ENCODE measurements around the gene QRICH2.
"Not testable (repeated sequence)": the region's sequence is repeated elsewhere in the genome, so short reads cannot be mapped to it uniquely, and the experiment has no call there.

QRICH2 gene

DNA sequence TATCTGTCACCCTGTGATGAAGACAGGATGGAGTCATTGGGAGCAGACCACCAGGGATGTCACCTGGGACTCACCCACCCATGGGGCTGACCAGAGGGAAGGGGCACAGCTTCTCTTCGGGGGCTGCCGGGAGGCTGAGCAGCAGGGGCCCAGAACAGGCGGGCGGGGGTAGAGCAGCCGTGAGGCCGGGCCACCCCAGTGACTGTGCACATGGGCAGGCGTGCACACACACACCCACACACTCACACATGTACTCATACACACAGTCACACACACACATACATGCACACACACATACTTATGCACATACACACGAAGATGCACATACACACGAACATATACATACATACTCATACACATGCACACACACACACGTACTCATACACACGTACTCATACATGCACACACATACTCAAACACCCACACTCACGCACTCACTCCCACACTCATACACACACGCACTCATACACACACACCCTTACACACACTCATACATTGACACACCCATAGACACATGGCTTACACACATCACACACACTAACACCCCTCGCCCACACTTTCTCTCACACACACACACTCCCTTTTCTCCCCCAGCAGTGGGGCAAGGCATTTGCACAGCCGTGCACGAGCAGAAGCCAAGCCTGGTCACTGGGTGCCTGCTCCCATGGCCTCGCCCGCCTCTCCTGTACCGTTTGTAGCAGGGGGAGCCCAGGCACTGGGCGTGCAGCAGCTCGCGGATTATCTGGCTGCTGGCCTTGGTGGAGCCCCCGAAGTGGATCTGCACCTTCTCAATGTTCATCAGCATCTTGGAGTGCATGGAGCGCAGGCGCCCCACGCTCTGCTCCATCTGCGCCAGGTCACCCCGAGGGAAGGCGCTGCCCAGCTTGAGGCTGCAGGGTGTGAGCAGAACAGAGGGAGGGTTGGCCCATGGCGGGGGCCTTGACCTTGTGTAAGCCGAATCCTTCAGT is 30.5 kb downstream of the QRICH2 start:
- no peak for DNase-seq

DNA sequence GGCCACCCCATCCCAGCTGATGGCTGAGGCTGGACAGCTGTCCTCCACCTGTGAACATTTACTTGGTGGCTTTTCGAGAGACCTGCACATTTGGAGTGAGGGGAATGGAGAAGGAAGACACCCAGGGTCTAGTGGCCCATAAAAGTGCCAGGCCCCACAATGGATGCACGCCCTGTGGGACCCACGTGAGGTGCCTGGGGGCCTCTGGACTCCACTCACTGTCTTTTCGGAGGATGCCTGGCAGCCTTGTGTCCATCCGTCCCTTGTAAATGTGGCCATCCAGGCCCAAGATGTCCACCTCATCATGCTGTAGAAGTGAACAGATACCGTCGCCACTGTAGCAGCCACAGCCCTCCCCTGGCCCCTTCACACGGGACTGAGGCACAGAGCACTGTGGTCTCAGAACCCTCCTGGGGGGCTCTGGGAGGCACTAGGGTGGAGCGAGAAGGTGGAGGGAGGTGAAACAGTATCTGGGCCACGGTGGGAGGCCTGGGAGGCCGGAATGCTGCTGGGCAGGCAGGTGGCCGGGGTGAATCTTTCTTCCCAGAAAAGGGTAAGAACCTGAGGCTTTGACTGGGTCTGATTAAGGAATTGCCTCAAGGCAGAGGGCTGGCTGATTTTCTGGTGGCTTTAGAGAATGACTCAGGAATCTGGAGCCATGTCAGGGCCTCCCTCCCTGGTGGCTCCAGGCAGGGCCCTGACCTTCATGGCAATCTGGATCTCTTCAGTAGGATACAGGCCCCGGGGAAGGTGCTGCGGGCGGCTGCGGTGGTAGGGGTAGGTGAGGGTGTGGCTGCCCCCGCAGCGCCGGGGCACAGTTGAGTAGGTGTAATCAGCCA is 31.4 kb downstream of the QRICH2 start:
- no peak for DNase-seq

GRCh38 chr17:76276069-76276431 is 32.0 kb downstream of the QRICH2 start:
- no peak for DNase-seq

- no peak for DNase-seq
Observed at GRCh38 chr17:76275382-76276068, 32.6 kb downstream of the QRICH2 start.

DNA sequence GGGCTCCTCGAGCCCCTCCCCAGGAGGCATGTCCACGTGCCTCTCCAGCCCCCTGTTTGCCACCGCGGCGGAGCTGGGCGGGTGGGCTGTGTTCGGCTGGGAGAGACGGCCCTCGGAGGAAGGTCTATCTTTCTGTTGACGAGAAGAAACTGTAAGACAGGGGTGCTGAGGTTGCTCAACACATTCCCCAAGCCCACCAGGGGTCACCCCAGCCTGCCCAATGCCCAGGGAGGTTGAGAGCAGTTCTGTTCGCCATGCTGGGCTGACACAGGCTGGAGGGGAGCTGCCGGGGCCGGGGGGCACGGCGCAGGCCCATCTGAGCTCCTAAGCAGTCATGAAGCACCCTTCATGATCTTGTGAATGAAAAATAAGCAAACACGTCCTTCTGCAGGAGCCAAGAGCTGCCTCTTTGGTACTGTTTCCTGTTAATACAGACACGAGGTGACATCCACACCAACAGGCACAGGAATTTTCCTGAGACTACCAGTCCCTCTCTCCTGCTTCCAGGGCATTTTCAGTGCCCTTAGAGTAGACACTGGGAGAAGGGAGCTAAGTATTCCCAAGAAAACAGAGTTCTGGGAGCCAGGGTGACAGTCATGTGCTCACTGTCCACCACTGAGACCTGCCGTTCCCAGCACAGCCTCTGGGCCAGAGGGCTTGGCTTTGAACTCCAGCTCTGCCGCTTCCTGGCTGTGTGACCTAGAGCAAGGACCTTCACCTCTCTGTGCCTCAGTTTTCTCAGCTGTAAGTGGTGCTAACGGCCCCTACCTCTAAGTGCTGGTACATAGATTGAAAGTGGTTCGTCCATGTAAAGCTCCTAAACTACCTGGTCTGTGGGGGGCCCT is 33.7 kb downstream of the QRICH2 start:
- DNase-seq = no peak

DNA sequence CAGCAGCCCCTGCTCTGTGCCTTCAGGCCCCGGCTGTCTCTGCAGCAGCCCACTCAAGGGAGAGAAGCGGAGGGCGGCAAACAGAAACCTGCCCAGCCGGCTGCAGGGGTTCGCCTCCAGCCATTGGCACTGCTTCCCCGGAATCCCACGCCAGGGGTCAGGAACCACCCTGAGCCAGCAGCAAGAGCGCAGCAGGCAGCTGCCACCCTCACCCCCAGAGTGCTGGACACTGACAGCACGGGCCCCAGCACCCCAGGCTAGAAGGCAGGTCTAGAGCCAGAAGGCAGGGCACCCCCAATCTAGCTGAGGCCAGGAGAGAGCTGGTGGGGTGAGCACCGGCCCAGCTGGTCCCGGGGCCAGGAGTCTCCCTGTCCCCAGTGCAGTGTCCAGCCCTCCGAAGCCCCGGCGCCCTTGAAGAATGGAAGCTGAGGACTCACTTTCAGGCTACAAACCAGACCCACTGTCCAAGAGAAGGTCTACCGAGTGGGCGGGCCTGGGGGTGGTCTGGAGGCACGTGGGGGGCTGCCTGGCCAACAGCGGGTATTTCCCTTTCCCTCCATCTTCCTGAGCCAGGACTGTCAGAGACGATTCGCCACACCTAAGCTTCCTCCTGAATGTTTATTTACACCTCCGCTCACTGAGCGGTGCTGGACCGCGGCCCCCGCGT is 34.5 kb downstream of the QRICH2 start:
- DNase-seq = no peak

DNA sequence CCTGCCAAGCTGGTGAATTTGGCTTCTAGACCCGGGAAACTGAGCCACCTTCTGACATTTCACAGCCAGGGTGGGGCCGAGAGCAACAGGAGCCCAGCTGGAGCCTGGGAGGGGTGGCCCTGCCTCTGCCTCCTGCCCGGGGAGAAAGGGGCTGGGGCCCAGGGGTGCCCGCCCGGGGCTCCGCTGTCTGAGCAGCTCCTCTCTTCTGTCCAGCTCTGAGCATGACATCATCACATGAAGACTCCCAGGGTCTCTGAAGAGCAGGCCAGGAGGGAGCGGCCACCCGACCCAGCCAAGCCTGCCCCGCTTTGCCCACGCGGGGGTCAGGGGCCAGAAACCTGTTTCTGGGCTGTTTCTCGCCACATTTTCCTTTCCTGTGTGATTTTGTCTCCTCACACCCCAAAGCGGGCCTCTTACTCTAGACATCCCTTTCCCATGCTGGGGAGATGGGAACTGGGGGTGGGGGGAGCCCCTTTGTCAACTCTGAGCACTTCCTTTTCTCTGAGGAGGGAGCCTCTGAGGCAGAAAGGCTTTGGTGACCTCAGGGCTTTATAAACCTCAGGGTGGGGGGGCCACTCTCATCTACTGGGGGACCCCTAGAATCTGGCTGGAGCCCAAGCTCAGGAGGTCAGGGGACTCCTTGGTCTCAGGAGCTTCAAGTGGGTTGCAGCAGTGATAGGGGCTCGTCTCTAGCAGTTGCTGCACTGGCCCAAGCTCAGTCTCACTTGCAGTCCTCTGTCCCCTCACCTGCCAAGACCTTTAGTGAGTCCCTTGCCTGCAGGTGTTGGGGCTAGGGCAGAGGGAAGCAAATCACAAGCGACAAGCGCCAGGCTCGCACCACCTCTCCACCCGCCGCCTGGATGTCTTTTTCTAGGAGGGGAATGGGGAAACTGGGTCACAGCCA is 35.3 kb downstream of the QRICH2 start:
- no peak for DNase-seq

DNA sequence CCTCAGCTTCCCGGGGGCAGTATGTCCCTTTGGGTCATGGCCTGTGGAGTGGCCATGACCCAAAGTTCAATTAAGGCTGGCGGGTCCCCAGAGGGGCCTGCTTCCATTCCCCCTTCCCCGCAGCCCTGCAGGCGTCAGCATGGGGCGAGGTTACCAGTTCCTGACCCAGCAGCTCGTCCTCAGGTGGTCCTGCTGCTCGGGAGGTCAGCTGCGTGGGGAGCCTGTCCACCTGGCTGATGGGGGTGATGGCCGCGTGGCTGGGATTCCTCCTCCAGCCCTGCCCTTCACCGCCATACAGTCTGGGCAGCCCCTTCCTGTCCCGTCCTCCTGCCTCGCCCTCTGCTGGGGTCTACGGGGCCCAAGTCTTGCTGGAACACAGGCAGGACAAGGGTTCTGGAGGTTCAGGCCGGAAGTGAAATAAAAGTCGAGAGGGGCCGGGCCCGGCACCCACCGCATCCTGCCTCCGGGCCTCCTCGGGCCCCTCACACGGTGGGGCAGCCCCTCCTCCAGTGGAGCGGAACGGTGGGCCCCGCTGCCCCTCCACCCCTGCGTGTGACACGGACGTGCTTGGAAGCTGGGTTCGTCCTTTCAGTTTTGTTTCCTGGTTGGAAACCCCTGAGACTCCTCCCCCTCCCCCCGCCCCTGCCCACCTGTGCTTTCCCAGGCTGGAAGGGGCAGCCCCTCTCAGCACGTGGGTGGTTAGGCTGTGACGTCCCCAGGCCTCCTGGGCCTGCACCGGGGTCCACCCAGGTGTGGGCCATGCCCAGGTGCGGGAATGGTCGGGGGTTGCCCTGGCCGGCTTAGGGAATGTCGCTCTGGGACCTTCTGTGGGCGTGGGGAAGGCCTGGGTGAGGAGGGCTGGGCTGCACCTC is 36.2 kb downstream of the QRICH2 start:
- DNase-seq = no peak

DNA sequence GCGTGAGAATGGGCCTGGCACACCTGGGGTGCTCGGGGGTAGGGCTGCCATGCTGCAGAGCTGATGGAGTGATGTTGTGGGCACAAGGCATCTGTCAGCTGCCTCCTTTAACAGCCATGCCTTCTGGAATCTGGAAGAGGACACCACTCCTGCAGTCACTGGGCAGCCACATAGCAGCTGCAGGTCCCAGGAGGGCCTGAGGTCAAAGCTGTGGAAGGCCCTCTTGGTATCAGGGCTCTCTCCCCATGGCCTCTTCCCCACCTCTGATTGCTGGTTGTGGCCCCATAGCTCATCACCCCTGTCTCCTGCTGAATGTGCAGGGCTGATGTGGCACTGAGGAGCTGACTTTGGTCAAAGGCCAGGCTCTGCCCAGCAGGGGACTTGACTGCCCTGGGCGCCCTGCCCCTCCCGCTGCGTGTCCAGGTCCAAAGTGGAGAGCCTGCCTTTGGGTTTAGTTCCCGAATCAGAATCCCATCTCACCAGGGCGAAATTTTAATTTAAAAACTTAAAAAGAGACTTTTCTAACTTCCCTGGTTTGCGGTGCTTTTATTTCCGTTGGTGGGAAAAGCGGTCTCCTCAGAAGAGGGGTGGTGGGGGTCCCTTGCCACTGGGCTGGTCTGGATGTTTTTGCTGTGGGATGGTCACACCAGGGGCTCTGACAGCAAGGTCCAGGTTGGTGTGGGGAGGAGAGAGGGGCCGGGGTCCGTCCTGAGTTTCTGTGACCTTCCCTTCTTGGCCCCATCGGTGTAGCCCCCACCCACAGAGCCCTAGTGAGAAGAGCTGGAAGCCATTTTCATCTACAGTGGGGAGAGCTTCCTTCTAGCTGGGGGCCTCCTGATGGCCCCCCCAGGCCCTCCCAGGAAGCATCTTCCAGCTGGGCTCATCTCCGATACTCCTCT is 37.1 kb downstream of the QRICH2 start:
- DNase-seq = no peak

GRCh38 chr17:76270127-76270592 is 37.9 kb downstream of the QRICH2 start:
- DNase-seq = no peak

GRCh38 chr17:76268991-76269981 is 38.8 kb downstream of the QRICH2 start:
- no peak for DNase-seq

GRCh38 chr17:76268015-76268749 is 39.9 kb downstream of the QRICH2 start:
- no peak for DNase-seq

DNA sequence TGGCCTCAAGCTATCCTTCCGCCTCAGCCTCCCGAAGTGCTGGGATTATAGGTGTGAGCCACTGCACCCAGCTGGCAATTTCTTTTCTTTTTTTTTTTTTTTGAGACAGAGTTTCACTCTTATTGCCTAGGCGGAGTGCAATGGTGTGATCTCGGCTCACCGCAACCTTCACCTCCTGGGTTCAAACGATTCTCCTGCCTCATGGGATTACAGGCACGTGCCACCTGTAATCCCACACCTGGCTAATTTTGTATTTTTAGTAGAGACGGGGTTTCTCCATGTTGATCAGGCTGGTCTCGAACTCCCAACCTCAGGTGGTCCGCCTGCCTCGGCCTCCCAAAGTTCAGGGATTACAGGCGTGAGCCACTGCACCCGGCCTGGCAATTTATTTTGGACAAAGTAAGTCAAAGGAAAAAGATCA is 40.5 kb downstream of the QRICH2 start:
- not testable (repeated sequence) for DNase-seq

DNA sequence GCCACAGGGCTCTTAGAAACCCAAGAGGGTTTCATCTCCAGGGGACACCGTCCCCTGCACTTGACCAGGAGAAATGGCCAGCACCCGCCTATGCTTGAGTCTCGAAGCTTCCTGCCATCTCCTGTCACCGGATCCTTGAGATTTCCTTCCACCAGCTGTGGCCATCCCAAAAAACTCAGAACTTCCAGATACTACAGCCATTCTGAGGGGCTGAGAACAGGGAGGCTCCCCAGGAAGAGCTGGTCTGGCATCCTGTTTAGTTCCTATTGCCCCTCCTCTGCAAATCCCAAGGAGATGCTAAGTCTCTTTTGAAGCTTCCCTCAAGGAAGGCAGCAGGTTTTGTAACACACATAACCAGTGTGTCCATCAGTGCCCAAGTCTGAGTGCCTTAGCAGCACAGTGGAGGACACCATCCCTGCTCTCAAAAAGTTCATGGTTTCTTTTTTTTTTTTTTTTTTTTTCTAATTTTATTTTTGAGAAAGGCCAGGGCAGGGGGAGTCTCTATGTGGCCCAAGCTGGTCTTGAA is 41.0 kb downstream of the QRICH2 start:
- no peak for DNase-seq

GRCh38 chr17:76266244-76266938 is 41.7 kb downstream of the QRICH2 start:
- no peak for DNase-seq
